ENCODE measurements around the gene COPS7A.

- TF ChIP-seq, protein P1, sequence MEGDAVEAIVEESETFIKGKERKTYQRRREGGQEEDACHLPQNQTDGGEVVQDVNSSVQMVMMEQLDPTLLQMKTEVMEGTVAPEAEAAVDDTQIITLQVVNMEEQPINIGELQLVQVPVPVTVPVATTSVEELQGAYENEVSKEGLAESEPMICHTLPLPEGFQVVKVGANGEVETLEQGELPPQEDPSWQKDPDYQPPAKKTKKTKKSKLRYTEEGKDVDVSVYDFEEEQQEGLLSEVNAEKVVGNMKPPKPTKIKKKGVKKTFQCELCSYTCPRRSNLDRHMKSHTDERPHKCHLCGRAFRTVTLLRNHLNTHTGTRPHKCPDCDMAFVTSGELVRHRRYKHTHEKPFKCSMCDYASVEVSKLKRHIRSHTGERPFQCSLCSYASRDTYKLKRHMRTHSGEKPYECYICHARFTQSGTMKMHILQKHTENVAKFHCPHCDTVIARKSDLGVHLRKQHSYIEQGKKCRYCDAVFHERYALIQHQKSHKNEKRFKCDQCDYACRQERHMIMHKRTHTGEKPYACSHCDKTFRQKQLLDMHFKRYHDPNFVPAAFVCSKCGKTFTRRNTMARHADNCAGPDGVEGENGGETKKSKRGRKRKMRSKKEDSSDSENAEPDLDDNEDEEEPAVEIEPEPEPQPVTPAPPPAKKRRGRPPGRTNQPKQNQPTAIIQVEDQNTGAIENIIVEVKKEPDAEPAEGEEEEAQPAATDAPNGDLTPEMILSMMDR (conservative IDR thresholded peaks at IDR 0.05; ENCODE audit: low read length), result no peak
- TF ChIP-seq EZH2phosphoT487 (IDR thresholded peaks at IDR 0.05; ENCODE audit: borderline replicate concordance, low read depth, low read length), result no peak
Measured at GRCh38 chr12:6773590-6774351, 49.9 kb downstream of the COPS7A start.
